HG02623 (cell line): ENCODE measurements around the gene SFI1.
"Not testable (repeated sequence)": the region's sequence is repeated elsewhere in the genome, so short reads cannot be mapped to it uniquely, and the experiment has no call there.

ENCODE experiments used
- ATAC-seq: cut with Tn5 transposase; IDR thresholded peaks from one replicate; pipeline ENCODE4 v1.9.1; 2021; ENCODE audit warnings: moderate library complexity; ENCODE audit not compliant: unreplicated experiment

Gene SFI1

GRCh38 chr22:31496007-31496734, at the start of gene SFI1:
Gene SFI1, plus strand, starts transcription at chr22:31496536. Its CDS starts 11,749 bp downstream, at chr22:31508285.
- ATAC-seq, result peak; percentile 69

DNA sequence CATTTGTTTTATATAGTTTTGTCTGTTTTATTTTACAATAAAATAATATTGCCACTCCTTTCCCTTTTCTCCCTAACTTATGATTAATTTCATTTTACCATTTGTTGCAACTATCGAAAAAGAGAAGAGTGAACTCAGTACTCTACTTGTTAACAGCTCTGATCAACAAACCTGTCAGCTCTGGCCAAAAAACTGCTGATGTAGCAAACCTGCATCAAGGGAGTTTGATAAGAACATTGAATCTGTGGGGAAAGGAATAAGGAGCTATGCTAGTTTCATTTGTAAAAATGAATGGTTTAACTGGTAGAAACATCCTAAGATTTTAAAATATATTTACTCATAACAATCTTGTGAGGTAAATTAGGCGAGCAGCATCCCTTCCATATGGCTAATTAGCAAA, 49.6 kb upstream of the SFI1 start:
- no peak for ATAC-seq

DNA sequence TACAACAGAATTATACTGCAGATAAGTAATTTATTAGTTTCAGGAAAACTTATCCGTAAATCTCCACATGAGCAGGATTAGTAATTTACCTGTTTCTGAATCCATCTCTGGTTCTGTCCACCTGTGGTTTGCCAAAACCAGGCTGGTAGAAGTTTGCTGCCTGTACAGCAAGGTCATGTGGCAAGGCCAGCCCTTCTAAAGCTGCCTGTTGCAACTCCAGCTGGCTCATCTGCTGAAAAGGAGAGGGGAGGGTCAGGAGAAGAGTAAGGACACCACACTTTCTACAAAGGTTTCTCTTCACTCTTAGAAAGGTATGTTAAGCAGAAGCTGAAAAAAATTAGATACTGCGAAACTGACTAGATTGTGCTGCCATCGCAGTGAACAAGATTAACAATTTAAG, 49.0 kb upstream of the SFI1 start:
- no peak for ATAC-seq

DNA sequence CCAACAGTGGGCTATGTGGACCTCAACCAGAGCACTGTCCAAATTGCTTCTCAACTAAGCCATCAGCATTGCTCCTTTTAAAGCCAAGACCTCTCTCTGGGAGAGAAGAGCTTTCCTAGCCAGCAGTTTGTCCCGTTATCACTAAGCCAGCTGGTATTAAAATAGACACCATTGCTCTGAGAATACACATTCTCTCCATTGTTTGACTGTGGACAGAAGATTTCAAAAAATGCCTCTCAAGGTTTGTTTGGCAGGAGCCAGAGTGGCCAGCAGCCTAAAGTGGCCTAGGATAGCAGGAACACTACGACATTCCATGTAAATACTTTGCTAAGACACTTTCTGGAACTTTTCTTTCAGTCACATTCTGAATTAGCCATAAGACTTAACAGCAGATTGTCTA, 48.0 kb upstream of the SFI1 start:
- ATAC-seq, result no peak

DNA sequence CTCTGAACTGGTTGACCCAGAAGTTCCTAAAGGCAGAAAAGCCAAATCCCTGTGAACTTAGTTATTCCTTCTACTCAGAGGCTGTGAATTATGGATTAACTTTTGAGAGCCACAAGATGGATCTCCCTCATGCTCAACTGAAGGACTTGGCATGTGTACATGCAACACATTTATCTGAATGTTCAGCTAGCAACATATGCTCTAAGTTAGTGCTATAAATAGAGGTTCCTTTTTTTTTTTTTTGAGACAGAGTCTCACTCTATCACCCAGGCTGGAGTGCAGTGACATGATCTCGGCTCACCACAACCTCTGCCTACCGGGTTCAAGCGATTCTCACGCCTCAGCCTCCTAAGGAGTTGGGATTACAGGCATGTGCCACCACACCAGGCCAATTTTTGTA, 46.8 kb upstream of the SFI1 start:
- no peak for ATAC-seq

GRCh38 chr22:31451709-31452571, 44.4 kb upstream of the SFI1 start:
- no peak for ATAC-seq

- ATAC-seq, result no peak
Measured at GRCh38 chr22:31461699-31462098, 34.6 kb upstream of the SFI1 start.

- no peak for ATAC-seq
Measured at GRCh38 chr22:31465307-31465706, 31.0 kb upstream of the SFI1 start.

DNA sequence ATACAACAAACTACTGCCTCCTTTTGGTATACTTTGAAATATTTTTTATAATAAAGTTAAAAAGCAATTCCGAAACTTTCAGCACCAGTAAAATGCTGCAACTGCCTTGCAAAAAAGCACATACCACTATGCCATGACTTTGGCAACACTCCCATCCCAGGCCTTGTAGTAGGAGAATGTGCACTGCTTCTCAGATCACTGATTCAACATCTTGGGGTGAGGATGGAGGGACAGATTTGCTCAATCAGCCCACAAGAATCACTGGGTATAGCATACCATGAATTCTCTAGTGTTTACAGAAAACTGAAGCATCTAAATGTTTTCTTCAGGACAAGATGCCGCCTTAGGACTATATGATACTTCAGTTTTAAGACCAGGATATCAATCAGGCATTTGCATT, 21.6 kb upstream of the SFI1 start:
- ATAC-seq, result no peak

DNA sequence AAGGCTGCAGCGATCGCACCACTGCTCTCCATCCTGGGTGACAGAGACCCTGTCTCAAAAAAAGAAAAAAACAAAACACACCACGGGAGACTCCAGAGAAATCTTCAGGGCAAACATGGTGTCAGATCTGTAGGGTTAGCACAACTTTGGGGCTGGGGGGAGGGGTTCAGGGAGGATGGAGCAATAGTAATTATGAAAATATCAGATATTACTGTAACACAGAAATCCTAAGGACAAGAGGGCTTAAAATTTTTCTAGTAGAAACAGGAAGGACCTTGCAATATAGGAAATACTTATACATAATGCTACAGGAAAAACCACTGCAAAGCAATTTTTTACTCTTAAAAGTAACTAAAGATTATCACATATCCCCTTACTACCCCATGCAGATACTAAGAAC, 20.5 kb upstream of the SFI1 start:
- no peak for ATAC-seq

GRCh38 chr22:31477329-31477728, 19.0 kb upstream of the SFI1 start:
- ATAC-seq, result no peak

- ATAC-seq, result no peak
Measured at GRCh38 chr22:31481129-31481528, 15.2 kb upstream of the SFI1 start.

GRCh38 chr22:31482470-31482869, 13.9 kb upstream of the SFI1 start:
- ATAC-seq, result not testable (repeated sequence)

DNA sequence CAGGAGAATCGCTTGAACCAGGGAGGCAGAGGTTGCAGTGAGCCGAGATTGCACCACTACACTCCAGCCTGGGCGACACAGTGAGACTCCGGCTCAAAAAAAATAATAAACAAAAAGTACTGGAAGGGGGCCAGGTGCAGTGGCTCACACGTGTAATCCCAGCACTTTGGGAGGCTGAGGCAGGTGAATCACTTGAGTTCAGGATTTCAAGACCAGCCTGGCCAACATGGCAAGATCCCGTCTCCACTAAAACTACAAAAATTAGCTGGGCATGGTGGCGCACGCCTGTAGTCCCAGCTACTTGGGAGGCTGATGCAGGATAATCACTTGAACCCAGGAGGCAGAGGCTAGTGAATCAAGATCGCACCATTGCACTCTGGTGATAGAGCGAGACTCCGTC, 10.0 kb upstream of the SFI1 start:
- not testable (repeated sequence) for ATAC-seq

- ATAC-seq, result no peak
Measured at GRCh38 chr22:31486951-31487350, 9.4 kb upstream of the SFI1 start.

DNA sequence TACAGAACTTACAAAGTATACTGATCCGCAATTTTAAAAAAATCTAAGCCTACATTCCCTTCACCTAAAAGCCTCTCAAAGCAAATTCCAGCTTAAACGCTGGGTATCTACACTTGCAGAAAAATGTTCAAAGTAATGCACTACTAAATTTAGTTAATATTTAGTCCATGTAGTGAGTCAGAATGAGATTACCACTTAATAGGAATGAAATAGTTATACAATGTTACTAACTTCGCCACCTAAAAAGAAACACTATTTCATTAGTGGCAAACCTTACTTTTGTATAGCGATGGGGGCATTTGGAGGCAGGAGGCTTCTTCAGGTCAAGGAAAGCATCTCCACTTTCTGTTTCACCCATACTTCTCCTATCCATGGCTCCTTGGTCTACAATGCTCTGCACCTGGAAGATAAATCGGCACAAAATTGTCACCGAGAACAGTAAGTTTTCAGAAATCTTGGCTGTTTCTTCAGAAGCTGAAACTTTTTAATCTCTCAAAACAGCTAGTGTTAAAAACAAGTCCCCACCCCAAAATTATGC, 7.9 kb upstream of the SFI1 start:
- ATAC-seq, result no peak

GRCh38 chr22:31488988-31489617, 7.2 kb upstream of the SFI1 start:
- ATAC-seq, result no peak

GRCh38 chr22:31489632-31490495, 6.5 kb upstream of the SFI1 start, which contains the start of gene EIF4ENIF1:
Gene EIF4ENIF1, minus strand, starts transcription at chr22:31489842. Its CDS starts 1,124 bp downstream, at chr22:31488718.
- ATAC-seq, result peak; percentile 42

GRCh38 chr22:31490496-31490925, 5.8 kb upstream of the SFI1 start:
- ATAC-seq, result peak; percentile 47

- no peak for ATAC-seq
Measured at GRCh38 chr22:31491218-31491962, 4.9 kb upstream of the SFI1 start.
